ENCODE data around the gene PCDHA1.

PCDHA1 gene

GRCh38 chr5:141040771-141041426 is 255.0 kb downstream of the PCDHA1 start:
- peak; percentile 62 to 69 (median 63) for DNase-seq (ENCODE audit: low read depth in 2 of 3, low spot score in 1 of 3)

GRCh38 chr5:141041427-141041785 is 255.5 kb downstream of the PCDHA1 start:
- no peak for DNase-seq (ENCODE audit: low read depth in 2 of 3, low spot score in 1 of 3)

GRCh38 chr5:141042555-141042954 is 256.6 kb downstream of the PCDHA1 start:
- no peak for DNase-seq (ENCODE audit: low read depth in 2 of 3, low spot score in 1 of 3)

GRCh38 chr5:141050622-141051520 is 264.9 kb downstream of the PCDHA1 start, which contains the start of gene PCDHB1:
Gene PCDHB1, plus strand, starts transcription at chr5:141051374. Its CDS starts 97 bp downstream, at chr5:141051471.
- no peak for DNase-seq (ENCODE audit: low read depth in 2 of 3, low spot score in 1 of 3)

- no peak for DNase-seq (ENCODE audit: low read depth in 2 of 3, low spot score in 1 of 3)
These were observed 265.6 kb downstream of the PCDHA1 start for GRCh38 chr5:141051521-141051866.

Data from stimulated activated CD4-positive, alpha-beta T cell treated with anti-CD3 and anti-CD28 coated beads, Interleukin-12 subunit alpha, Interleukin-12 subunit beta, amount 100 ng/mL, for 48 hours (primary cell).